Ureter (tissue), 1 donor: ENCODE results near the gene REEP1. TPM values are rescaled to one million over a fixed set of nuclear protein-coding genes. Genes with fewer than 3 reads are reported as not detected.

Experiments used
- DNase-seq: peaks from one replicate; pipeline ENCODE4 v3.0.0-alpha.2; 2020; ENCODE audit warnings: low spot score
- total RNA-seq: library from RNA; stranded (reverse); gene quantifications from one replicate; pipeline ENCODE4 v1.2.4, GENCODE V29; 2023
- donor health status: DM: yes; HTN: yes; CAD: no.

REEP1 gene
- total RNA-seq, 1 donor from 2014 or later = 15.5 TPM

- DNase-seq = no peak
Observed at GRCh38 chr2:86307431-86307830, 30.0 kb downstream of the REEP1 start.

GRCh38 chr2:86305915-86306254, 31.5 kb downstream of the REEP1 start:
- DNase-seq = no peak

GRCh38 chr2:86305195-86305914, 32.1 kb downstream of the REEP1 start:
- no peak for DNase-seq

- DNase-seq = no peak
Observed at GRCh38 chr2:86304416-86304815, 33.0 kb downstream of the REEP1 start.

GRCh38 chr2:86302320-86302719, 35.1 kb downstream of the REEP1 start:
- DNase-seq = no peak

- DNase-seq = no peak
Observed at GRCh38 chr2:86301711-86302202, 35.7 kb downstream of the REEP1 start.

- no peak for DNase-seq
Observed at GRCh38 chr2:86301009-86301408, 36.4 kb downstream of the REEP1 start.

- no peak for DNase-seq
Observed at GRCh38 chr2:86300496-86300895, 36.9 kb downstream of the REEP1 start.

GRCh38 chr2:86298411-86299390, 38.7 kb downstream of the REEP1 start:
- DNase-seq = no peak

GRCh38 chr2:86297382-86298147, 39.9 kb downstream of the REEP1 start:
- DNase-seq = no peak

GRCh38 chr2:86296947-86297346, 40.5 kb downstream of the REEP1 start:
- no peak for DNase-seq

- DNase-seq = no peak
Observed at GRCh38 chr2:86295066-86295465, 42.4 kb downstream of the REEP1 start.

- no peak for DNase-seq
Observed at GRCh38 chr2:86293612-86294011, 43.8 kb downstream of the REEP1 start.

GRCh38 chr2:86292571-86293515, 44.6 kb downstream of the REEP1 start:
- no peak for DNase-seq

GRCh38 chr2:86291328-86291662, 46.1 kb downstream of the REEP1 start:
- no peak for DNase-seq

GRCh38 chr2:86290596-86291327, 46.7 kb downstream of the REEP1 start:
- no peak for DNase-seq

- DNase-seq = no peak
Observed at GRCh38 chr2:86286516-86286915, 50.9 kb downstream of the REEP1 start.

GRCh38 chr2:86285981-86286380, 51.4 kb downstream of the REEP1 start:
- no peak for DNase-seq

- DNase-seq = no peak
Observed at GRCh38 chr2:86285571-86285970, 51.9 kb downstream of the REEP1 start.

- DNase-seq = no peak
Observed at GRCh38 chr2:86284987-86285386, 52.4 kb downstream of the REEP1 start.
